ENCODE measurements around the gene ESYT1.

DNA sequence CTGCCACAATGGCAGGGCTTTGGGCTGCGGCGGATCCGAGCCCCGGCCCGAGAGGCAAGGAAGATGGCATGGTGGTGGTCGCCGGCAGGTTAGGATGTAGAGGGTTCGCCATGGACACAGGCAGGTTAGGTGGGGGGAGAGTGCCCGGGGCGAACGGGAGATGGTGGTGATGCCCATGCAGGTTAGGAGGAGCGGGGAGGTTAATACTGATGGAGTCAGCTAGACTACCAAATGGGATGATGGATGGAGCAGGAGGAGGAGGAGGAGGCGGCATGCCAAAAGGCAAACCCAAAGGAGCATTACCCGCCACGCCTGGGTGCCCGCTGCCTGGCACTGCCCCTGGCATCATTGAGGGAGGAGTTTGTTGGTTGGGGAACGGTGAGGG is 36.3 kb downstream of the ESYT1 start:
- TF ChIP-seq, protein P1, sequence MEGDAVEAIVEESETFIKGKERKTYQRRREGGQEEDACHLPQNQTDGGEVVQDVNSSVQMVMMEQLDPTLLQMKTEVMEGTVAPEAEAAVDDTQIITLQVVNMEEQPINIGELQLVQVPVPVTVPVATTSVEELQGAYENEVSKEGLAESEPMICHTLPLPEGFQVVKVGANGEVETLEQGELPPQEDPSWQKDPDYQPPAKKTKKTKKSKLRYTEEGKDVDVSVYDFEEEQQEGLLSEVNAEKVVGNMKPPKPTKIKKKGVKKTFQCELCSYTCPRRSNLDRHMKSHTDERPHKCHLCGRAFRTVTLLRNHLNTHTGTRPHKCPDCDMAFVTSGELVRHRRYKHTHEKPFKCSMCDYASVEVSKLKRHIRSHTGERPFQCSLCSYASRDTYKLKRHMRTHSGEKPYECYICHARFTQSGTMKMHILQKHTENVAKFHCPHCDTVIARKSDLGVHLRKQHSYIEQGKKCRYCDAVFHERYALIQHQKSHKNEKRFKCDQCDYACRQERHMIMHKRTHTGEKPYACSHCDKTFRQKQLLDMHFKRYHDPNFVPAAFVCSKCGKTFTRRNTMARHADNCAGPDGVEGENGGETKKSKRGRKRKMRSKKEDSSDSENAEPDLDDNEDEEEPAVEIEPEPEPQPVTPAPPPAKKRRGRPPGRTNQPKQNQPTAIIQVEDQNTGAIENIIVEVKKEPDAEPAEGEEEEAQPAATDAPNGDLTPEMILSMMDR (conservative IDR thresholded peaks at IDR 0.05 in 1 of 2, IDR thresholded peaks at IDR 0.05 in 1 of 2; ENCODE audit: low read depth in 1 of 2, low read length in 2 of 2): no peak
- TF ChIP-seq EZH2 (IDR thresholded peaks at IDR 0.05; ENCODE audit: low read length, missing control alignments): no peak

All from fibroblast of lung (primary cell).